Measurements from ENCODE around the gene MTERF4.

The MTERF4 gene

GRCh38 chr2:241068942-241069810 is 32.9 kb downstream of the MTERF4 start:
- no peak for DNase-seq (ENCODE audit: low read depth)

DNA sequence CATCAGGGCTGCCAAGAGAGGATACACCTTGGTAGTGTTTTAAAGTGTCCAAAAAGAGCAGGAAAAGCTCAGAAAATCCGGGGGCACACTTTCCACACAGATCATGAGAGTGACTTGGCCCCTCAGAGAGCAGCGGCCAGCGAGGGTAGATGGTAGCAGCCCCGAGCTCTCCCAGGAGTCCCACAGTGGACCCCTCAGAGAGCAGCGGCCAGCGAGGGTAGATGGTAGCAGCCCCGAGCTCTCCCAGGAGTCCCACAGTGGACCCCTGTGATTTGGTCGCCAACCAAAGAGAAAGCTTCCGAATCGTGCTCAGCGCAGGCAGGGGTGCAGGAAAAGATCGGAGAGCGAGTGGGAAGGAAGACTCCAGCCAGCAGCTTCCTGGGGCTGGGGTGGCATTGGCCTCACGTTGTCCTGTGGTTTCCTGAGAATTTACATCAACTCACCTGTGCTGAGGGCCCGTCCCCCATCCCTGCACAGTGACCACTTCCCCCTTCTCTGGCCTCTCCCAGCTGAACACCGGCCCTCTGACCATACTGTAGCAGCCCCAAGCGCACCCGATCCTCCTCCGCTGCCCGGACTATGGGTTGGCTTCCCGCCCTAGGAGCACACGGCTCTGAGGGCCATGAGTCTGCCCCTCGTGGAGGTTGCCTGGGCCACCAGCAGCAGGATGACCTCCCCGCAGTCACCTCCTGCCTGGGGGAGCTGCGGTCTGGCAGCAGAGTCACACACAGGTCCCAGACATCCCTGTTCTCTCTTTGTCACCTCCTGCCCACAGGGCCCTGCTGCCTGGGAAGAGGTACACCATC is 33.7 kb downstream of the MTERF4 start:
- DNase-seq (ENCODE audit: low read depth), result no peak

GRCh38 chr2:241067501-241068135 is 34.5 kb downstream of the MTERF4 start:
- DNase-seq (ENCODE audit: low read depth), result no peak

DNA sequence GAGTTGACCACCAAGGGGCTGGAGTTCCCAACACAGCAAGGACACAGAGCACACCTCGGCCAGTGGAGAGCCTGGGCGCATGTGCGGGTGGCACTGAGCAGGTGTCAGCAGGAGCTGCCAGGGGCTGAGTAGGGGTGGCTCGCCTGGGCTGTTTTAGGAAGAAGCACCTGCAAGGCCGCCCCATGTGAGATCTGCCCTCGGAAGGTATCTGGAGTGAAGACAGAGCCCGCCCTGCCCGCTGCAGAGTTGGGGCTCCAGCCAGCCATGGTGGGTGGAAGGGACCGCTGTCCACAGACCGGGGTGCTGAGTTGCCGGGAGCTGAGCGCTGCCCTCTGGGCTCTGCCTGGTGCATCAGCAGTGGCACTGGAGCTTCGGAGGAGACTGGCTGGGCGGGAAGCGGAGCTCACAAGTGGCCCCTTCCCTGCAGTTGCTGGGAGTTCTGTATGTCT is 35.2 kb downstream of the MTERF4 start:
- no peak for DNase-seq (ENCODE audit: low read depth)

DNA sequence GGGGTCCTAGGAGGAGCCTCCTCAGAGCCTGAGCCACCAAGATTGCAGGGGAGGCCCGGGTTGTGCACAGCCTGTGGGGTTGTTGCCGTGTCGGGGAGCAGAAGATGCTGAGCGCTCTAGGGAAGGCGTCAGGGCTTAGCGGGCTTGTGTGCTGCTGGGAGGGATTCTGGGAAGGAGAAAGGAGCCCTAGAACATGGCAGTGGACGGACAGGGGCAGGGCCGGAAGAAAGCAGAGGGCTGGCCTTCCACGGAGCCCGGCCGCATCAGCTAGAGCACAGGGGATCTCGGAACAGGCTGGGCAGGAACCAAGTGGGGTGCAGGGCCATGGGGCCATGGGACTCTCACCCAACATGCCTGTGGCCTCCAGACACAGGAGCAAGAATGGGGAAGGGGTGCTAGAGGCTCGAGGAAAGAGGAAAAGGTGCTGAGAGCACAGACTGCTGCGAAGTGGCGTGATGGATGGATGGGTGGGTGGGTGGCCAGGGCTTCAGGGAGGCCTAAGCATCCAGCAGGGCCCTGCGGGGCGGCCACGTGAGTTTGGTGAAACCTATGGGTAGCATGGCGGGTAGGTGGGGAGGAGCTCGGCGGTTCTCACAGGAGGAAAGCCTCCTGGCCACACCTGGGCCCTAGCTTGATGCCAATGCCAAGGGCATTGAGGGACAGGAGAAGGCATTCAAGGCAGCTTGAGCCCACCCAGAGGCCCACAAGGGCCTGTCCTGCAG is 35.8 kb downstream of the MTERF4 start:
- DNase-seq (ENCODE audit: low read depth), result no peak

- no peak for DNase-seq (ENCODE audit: low read depth)
Observed at GRCh38 chr2:241065355-241065803, 36.7 kb downstream of the MTERF4 start.

GRCh38 chr2:241064802-241065354 is 37.2 kb downstream of the MTERF4 start:
- DNase-seq (ENCODE audit: low read depth), result no peak

DNA sequence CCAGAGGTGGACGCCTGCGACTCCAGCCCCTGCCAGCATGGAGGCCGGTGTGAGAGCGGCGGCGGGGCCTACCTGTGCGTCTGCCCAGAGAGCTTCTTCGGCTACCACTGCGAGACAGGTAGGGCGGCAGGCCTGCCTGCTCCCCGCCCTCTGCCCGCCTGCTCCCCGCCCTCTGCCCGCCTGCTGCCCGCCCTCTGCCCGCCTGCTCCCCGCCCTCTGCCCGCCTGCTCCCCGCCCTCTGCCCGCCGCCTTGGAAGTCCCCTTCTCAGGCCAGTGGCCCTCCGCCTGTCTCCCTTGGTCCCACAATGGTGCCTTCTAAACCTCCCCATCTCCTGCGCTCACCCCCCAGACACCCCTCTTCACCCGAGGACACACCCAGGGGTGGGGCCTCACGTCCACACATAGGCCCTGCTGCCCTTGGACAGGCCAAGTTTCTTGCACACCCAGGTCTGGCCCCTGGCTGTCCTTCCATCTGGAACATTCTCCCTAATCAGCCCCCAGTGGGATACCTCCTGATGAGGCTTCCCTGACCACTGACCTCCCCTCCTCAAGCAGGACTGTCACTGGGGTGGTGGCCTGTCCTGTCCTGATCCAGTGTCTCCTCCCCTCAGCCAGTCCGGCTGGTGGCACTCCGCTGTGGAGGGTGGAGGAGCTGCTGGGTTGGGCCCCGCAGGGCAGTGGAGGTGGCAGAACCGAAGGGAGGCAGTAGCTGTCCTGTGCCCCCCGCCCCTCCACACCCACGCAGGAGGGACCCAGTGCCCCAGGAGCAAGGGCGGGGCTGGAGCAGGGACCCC is 37.9 kb downstream of the MTERF4 start:
- DNase-seq (ENCODE audit: low read depth), result peak; percentile 7

DNA sequence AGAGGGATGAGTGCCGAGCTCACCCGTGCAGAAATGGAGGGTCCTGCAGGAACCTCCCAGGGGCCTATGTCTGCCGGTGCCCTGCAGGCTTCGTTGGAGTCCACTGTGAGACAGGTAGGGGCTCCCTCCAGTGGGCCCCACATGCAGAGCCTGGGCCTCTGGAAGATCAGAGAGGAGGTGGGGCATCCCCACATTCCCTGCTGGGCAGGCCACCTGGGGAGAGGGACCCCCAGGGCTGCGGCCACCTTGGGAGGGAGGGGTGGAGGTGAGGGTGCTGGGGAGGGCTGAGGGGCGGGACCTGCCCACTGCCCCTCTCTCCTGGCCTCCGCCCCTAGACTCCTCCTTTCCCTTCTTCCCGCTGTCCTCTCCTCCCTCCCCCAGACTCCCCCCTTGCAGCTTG is 38.5 kb downstream of the MTERF4 start:
- DNase-seq (ENCODE audit: low read depth), result no peak

- no peak for DNase-seq (ENCODE audit: low read depth)
Observed at GRCh38 chr2:241063093-241063551, 39.0 kb downstream of the MTERF4 start.

DNA sequence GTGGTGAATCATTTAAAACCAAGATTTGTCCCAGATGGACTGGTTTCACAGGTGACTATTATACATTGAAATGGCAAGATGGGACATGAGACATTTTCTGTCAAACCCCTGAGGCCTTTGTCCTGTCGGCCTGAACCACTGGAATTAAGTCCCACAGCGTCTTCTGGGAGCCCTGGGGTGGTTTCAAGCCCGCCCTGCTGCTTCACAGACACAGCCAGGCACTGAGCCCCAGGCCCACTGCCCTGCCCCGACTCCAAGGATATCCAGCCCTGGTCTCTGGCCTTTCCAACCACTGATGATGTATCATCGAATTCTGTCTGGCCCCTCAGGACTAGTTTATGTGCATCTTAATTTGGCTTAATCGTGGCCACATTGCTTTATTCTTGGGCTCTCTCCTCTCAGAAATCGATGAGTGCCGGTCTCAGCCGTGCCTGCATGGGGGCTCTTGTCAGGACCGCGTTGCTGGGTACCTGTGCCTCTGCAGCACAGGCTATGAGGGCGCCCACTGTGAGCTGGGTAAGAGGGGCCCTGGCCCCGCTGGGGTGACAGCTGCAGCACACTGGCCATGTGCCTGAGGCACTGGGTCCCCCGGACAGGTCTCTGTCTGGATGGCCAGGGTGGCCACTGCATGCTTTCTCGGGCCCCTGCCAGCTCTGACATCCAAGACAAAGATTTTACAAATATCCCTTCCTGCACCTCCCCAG is 39.5 kb downstream of the MTERF4 start:
- no peak for DNase-seq (ENCODE audit: low read depth)

DNA sequence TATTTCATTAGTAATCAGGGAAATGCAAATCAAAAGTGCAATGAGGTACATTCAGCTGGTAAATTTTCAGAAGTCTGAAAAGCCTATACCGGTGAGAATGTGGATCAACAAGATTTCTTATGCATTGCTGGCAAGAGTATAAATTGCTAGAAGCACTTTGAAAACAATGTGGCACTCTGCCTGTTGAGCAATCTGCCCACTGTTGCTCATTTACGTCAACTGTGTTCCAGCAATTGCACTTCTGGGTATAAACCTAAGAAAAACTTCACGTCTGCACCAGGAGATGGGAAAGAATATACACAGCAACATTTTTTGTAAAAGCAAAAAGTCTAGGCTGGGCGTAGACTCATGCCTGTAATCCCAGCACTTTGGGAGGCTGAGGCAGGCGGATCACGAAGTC is 40.8 kb downstream of the MTERF4 start:
- no peak for DNase-seq (ENCODE audit: low read depth)

GRCh38 chr2:241053576-241054251 is 48.4 kb downstream of the MTERF4 start:
- no peak for DNase-seq (ENCODE audit: low read depth)

GRCh38 chr2:241052677-241053360 is 49.3 kb downstream of the MTERF4 start:
- no peak for DNase-seq (ENCODE audit: low read depth)

- no peak for DNase-seq (ENCODE audit: low read depth)
Observed at GRCh38 chr2:241051578-241052487, 50.3 kb downstream of the MTERF4 start.

GRCh38 chr2:241050624-241051577 is 51.2 kb downstream of the MTERF4 start:
- DNase-seq (ENCODE audit: low read depth), result no peak
